Stimulated activated CD4-positive, alpha-beta T cell treated with anti-CD3 and anti-CD28 coated beads, Interleukin-4, amount 100 ng/mL, for 1 hour (primary cell): ENCODE results near the gene ARFGAP1.
"Not testable (repeated sequence)": the region's sequence is repeated elsewhere in the genome, so short reads cannot be mapped to it uniquely, and the experiment has no call there.

Experiments used
- DNase-seq: peaks from one replicate; pipeline ENCODE4 v3.0.0-alpha.2; 2020

ARFGAP1 gene

GRCh38 chr20:63322146-63322932, 49.7 kb downstream of the ARFGAP1 start:
- no peak for DNase-seq

- DNase-seq = no peak
These were observed 50.3 kb downstream of the ARFGAP1 start for GRCh38 chr20:63322933-63323273.

GRCh38 chr20:63323357-63323981, 50.9 kb downstream of the ARFGAP1 start:
- no peak for DNase-seq

- no peak for DNase-seq
These were observed 52.4 kb downstream of the ARFGAP1 start for GRCh38 chr20:63325021-63325471.

GRCh38 chr20:63325554-63326313, 53.1 kb downstream of the ARFGAP1 start:
- no peak for DNase-seq

- DNase-seq = no peak
These were observed 54.0 kb downstream of the ARFGAP1 start for GRCh38 chr20:63326314-63327230.

- no peak for DNase-seq
These were observed 54.7 kb downstream of the ARFGAP1 start for GRCh38 chr20:63327231-63327745.

- no peak for DNase-seq
These were observed 55.5 kb downstream of the ARFGAP1 start for GRCh38 chr20:63328026-63328700.

- DNase-seq = no peak
These were observed 56.2 kb downstream of the ARFGAP1 start for GRCh38 chr20:63328718-63329275.

GRCh38 chr20:63329331-63330083, 56.9 kb downstream of the ARFGAP1 start:
- DNase-seq = no peak

- no peak for DNase-seq
These were observed 57.6 kb downstream of the ARFGAP1 start for GRCh38 chr20:63330084-63330760.

GRCh38 chr20:63330940-63331339, 58.3 kb downstream of the ARFGAP1 start:
- DNase-seq = no peak

- no peak for DNase-seq
These were observed 59.3 kb downstream of the ARFGAP1 start for GRCh38 chr20:63331741-63332400.

- no peak for DNase-seq
These were observed 60.1 kb downstream of the ARFGAP1 start for GRCh38 chr20:63332488-63333240.

- no peak for DNase-seq
These were observed 60.7 kb downstream of the ARFGAP1 start for GRCh38 chr20:63333241-63333836.

- DNase-seq = no peak
These were observed 61.7 kb downstream of the ARFGAP1 start for GRCh38 chr20:63334356-63334755.

- not testable (repeated sequence) for DNase-seq
These were observed 62.4 kb downstream of the ARFGAP1 start for GRCh38 chr20:63335060-63335459.

- DNase-seq = no peak
These were observed 63.1 kb downstream of the ARFGAP1 start for GRCh38 chr20:63335711-63336110.
